Lung (tissue), 12 donors: Measurements from ENCODE around the gene SLC10A7. TPM values are rescaled to one million over a fixed set of nuclear protein-coding genes. Genes with fewer than 3 reads are reported as not detected.

Experiments used
- ATAC-seq: fragments of 200-7000 bp; cut with Tn5 transposase; one replicate; pipeline ENCODE4 v1.9.1; 2020; ENCODE audit warnings: moderate number of reproducible peaks; ENCODE audit not compliant: insufficient read depth, low FRiP score
- DNase-seq, 3 donors: peaks; one replicate each; pipeline ENCODE4 v3.0.0-alpha.2; 2013 to 2017
- H3K27ac ChIP-seq, 2 donors: one replicate each; pipeline ENCODE4 v1.5.1; 2013; ENCODE audit warnings: mild to moderate bottlenecking in 2 of 2, moderate library complexity in 2 of 2, control low read depth in 1 of 2, inconsistent platforms in 1 of 2, low read depth in 1 of 2, low read length in 1 of 2
- H3K27me3 ChIP-seq, 3 donors: one replicate each; pipeline ENCODE4 v1.5.1; 2013; ENCODE audit warnings: low read length in 2 of 3; ENCODE audit not compliant: control insufficient read depth in 3 of 3, insufficient read depth in 3 of 3
- H3K36me3 ChIP-seq, 4 donors: one replicate each; pipeline ENCODE4 v1.5.1; 2013; ENCODE audit warnings: low read length in 4 of 4, mild to moderate bottlenecking in 1 of 4, moderate library complexity in 1 of 4; ENCODE audit not compliant: control insufficient read depth in 4 of 4, insufficient read depth in 4 of 4
- H3K4me1 ChIP-seq, 5 donors: one replicate each; pipeline ENCODE4 v1.5.1; 2013; ENCODE audit warnings: low read length in 5 of 5, mild to moderate bottlenecking in 2 of 5, moderate library complexity in 1 of 5; ENCODE audit not compliant: control insufficient read depth in 5 of 5, insufficient read depth in 5 of 5
- H3K4me3 ChIP-seq: one replicate; pipeline ENCODE4 v1.5.1; 2013; ENCODE audit warnings: mild to moderate bottlenecking, control low read depth, moderate library complexity
- H3K9ac ChIP-seq, 2 donors: one replicate each; pipeline ENCODE4 v1.5.1; 2013; ENCODE audit warnings: low read length in 2 of 2, control low read depth in 1 of 2; ENCODE audit not compliant: insufficient read depth in 1 of 2
- H3K9me3 ChIP-seq, 4 donors: one replicate each; pipeline ENCODE4 v1.5.1; 2013; ENCODE audit warnings: low read length in 3 of 4, mild to moderate bottlenecking in 1 of 4, moderate library complexity in 1 of 4; ENCODE audit not compliant: control insufficient read depth in 4 of 4, insufficient read depth in 3 of 4
- WGBS, 2 donors: extraction: QIAGEN DNeasy Blood & Tissue Kit; methylation state at CpG; one replicate each; pipeline ENCODE4 v1.1.7; 2013; 5-methylcytosine and 5-hydroxymethylcytosine counted together
- polyA plus RNA-seq, 2 donors: library from polyadenylated mRNA; stranded (reverse); fragments of 200-250 nt; gene quantifications; one replicate each; pipeline ENCODE4 v1.2.1, GENCODE V29; 2013
- total RNA-seq, 2 donors: library from RNA; depleted of rRNA in 1 of 2; stranded (reverse); fragments of >200 nt in 1 of 2; gene quantifications; one replicate each; pipeline ENCODE4 v1.2.1, GENCODE V29; 2014 to 2021
- TF ChIP-seq, protein P1 (sequence below): IDR thresholded peaks from 2 replicates; pipeline ENCODE4 v1.5.1; 2012; ENCODE audit warnings: mild to moderate bottlenecking; ENCODE audit errors: control extremely low read depth, extremely low read depth
- donor health status: control.
- donor health status: control.
- donor health status: Bipolar disorder and iron deficiency.
- donor health status: healthy.
- donor health status: DM: yes; HTN: yes; CAD: no.

The SLC10A7 gene
- total and polyA plus RNA-seq, 4 donors, result 3.2 to 33.4 (median 13.3) TPM

DNA sequence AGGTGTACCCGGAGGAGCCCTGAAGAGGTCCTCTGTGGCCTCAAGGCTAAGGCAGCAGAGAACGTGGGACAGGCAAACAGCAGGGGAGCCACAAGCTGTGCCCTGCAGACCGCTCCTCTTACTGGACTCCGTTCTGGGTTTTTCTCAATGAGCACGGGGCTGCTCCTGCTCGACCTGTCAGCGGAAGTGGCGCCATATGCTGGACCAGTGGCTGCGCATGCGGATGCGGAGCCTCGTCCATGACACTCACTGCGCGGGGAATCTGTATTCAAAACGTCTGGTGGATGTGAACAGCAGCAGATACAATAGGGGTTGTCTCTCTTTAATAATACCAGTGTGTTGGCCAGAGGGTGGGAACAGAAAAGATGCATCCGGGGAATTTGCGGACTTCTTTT, 277.9 kb downstream of the SLC10A7 start:
- Histone ChIP-seq H3K27ac (peak overlapping the region in 1 of 2 donors; percentile 12), H3K9me3 (peaks cover 0 to 3% (median 0%) of the 10 kb centered on the region in 4 donors), H3K27me3 (no peaks in the 10 kb centered on the region), H3K9ac (no peak overlapping the region), H3K36me3 (no peaks in the 10 kb centered on the region), H3K4me3 (no peak overlapping the region), H3K4me1 (peaks cover 3 to 48% (median 16%) of the 10 kb centered on the region in 5 donors)
- ATAC-seq (no peak), DNase-seq (no peak)
- 89 to 90% methylated on average over 17 of the region's 17 CpGs for WGBS, 2 donors
- TF ChIP-seq, protein P1, sequence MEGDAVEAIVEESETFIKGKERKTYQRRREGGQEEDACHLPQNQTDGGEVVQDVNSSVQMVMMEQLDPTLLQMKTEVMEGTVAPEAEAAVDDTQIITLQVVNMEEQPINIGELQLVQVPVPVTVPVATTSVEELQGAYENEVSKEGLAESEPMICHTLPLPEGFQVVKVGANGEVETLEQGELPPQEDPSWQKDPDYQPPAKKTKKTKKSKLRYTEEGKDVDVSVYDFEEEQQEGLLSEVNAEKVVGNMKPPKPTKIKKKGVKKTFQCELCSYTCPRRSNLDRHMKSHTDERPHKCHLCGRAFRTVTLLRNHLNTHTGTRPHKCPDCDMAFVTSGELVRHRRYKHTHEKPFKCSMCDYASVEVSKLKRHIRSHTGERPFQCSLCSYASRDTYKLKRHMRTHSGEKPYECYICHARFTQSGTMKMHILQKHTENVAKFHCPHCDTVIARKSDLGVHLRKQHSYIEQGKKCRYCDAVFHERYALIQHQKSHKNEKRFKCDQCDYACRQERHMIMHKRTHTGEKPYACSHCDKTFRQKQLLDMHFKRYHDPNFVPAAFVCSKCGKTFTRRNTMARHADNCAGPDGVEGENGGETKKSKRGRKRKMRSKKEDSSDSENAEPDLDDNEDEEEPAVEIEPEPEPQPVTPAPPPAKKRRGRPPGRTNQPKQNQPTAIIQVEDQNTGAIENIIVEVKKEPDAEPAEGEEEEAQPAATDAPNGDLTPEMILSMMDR, result no peak

DNA sequence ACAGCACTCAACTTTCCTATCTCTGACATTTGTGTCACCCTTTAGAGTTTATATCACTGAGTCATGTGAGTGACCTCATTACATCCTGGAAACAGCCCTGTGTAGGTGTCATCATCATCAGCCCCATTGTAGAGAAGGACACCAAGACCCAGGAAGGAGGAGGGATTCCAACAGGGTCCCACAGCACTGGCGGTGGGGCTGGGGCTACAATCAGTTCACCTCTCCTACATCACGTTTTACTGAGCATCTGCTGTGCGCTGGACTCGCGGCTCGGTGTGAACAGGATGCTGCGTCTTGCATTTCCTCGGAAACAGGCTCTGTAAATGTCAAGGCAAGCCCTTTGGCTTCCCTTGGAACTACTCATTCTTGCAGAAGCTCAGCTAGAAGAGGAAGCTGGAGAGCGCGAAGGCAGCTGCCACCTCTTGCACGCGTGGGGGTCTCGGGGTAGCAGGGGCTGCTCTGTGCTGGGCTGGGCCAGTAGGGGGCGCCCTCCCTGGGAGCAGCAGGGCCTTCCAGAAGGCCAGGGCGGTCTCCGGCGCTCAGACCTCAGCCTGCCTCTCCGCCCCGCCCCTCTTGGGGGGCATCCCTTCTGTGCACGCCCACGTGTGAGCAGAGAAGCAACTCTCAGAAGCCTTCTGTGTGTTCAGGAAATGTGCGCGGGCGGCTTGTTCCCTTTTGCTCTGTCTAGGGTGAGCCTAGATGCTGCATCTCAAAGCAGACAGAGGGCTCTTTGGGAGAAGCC, 278.4 kb downstream of the SLC10A7 start:
- H3K36me3 ChIP-seq, result no peaks in the 10 kb centered on the region
- peak overlapping the region in 1 of 2 donors; percentile 57 for H3K9ac ChIP-seq
- H3K4me3 ChIP-seq, result no peak overlapping the region
- no peaks in the 10 kb centered on the region for H3K27me3 ChIP-seq
- ATAC-seq (no peak), DNase-seq (peak in 1 of 3 donors; percentile 26)
- H3K9me3 ChIP-seq, result peaks cover 0 to 3% (median 0%) of the 10 kb centered on the region in 4 donors
- peak overlapping the region; percentile 12 to 27 for H3K27ac ChIP-seq
- 47 to 49% methylated on average over 23 to 24 of the region's 24 CpGs for WGBS, 2 donors
- peaks cover 3 to 48% (median 16%) of the 10 kb centered on the region in 5 donors for H3K4me1 ChIP-seq
- TF ChIP-seq, protein P1, result no peak

DNA sequence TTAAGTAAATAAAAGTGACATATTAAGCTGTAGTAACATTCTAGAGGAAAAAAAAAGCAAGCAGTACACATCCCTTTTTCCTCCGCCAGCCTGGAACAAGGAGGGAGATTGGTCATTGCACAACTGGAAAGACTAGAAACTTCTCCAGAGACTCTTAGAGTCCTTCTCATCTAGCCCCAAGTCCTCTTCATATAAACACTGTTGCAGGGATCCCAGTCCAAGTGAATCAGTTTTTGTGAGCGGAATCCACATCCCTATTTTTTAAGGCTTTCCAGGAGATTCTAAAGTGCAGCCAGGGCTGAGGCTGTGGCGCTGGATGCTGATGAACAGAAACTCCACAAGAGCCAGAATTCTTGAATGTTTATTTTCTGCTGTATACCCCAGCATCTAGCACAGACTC, 283.6 kb downstream of the SLC10A7 start:
- no peaks in the 10 kb centered on the region for H3K27me3 ChIP-seq
- 81 to 85% methylated on average over 3 of the region's 3 CpGs for WGBS, 2 donors
- no peak overlapping the region for H3K27ac ChIP-seq
- H3K9ac ChIP-seq, result no peak overlapping the region
- no peak for ATAC-seq
- H3K4me3 ChIP-seq, result no peak overlapping the region
- peaks cover 0 to 19% (median 6%) of the 10 kb centered on the region in 5 donors for H3K4me1 ChIP-seq
- no peak for DNase-seq
- no peaks in the 10 kb centered on the region for H3K36me3 ChIP-seq
- no peaks in the 10 kb centered on the region for H3K9me3 ChIP-seq
- TF ChIP-seq, protein P1, result no peak
